A673 (cell line): ENCODE data around the gene CHI3L2.

Experiments used
- CTCF ChIP-seq: fragments of 300-800, 200-600 bp; sonication (generic); conservative IDR thresholded peaks from 2 replicates; pipeline ENCODE4 v1.5.1; 2017; ENCODE audit warnings: low read depth, mild to moderate bottlenecking, antibody characterized with exemption, low read length, moderate library complexity, mixed read lengths
- EZH2 ChIP-seq: fragments of 200-600 bp; sonication (generic); IDR thresholded peaks from 2 replicates; pipeline ENCODE4 v1.6.1; 2017; ENCODE audit warnings: borderline replicate concordance, low read depth, mild to moderate bottlenecking, mixed read lengths, antibody characterized with exemption, low read length; ENCODE audit not compliant: poor library complexity, severe bottlenecking

GRCh38 chr1:111214884-111215283 lies 12.6 kb upstream of the CHI3L2 start:
- TF ChIP-seq CTCF = no peak
- no peak for TF ChIP-seq EZH2
